Measurements from ENCODE around the gene TXNRD1. TPM values are rescaled to one million over a fixed set of nuclear protein-coding genes. Genes with fewer than 3 reads are reported as not detected.
"Not testable (repeated sequence)": the region's sequence is repeated elsewhere in the genome, so short reads cannot be mapped to it uniquely, and the experiment has no call there.

TXNRD1 gene
- total RNA-seq, 4 donors from 2014 or later: 76.0 to 141 (median 97.8) TPM

DNA sequence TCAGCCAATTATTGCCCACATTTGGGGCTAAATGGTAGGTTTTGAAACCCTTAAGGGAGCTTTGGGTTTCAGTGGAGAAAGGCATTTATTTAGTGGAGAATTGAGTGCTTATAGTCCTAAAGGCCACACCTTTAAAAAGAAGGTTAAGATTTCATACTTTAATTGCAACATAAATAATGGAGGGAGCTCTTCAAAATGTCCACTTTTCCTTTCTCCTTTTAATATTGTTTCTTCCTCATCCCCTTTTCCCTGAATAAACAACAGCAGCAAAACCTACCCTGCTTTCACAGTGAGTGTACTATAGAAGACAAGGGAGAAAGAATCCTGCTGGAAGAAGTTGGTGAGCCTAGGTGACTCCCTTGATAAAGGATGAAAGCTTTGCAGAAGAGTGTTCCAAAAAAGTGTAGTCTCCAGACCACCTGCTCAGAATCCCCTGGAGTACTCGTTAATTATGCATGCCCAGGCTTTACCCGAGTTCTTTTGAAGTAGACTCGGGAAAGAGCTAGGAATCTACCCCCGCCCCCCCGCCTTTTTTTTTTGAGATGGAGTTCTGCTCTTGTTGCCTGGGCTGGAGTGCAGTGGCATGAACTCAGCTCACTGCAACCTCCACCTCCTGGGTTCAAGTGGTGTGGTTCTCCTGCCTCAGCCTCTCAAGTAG lies 76.4 kb downstream of the TXNRD1 start:
- no peak for TF ChIP-seq POLR2A (IDR thresholded peaks at IDR 0.05)
- TF ChIP-seq, protein P1, sequence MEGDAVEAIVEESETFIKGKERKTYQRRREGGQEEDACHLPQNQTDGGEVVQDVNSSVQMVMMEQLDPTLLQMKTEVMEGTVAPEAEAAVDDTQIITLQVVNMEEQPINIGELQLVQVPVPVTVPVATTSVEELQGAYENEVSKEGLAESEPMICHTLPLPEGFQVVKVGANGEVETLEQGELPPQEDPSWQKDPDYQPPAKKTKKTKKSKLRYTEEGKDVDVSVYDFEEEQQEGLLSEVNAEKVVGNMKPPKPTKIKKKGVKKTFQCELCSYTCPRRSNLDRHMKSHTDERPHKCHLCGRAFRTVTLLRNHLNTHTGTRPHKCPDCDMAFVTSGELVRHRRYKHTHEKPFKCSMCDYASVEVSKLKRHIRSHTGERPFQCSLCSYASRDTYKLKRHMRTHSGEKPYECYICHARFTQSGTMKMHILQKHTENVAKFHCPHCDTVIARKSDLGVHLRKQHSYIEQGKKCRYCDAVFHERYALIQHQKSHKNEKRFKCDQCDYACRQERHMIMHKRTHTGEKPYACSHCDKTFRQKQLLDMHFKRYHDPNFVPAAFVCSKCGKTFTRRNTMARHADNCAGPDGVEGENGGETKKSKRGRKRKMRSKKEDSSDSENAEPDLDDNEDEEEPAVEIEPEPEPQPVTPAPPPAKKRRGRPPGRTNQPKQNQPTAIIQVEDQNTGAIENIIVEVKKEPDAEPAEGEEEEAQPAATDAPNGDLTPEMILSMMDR (IDR thresholded peaks at IDR 0.05): no peak
- no peak overlapping the region for H3K27ac ChIP-seq
- intact Hi-C loops (cut with DNase I; ENCODE audit: low total_unique reads): no loop called here
- no peak for DNase-seq
- no peak overlapping the region for H3K4me3 ChIP-seq
- H3K9me3 ChIP-seq: no peaks in the 10 kb centered on the region
- no peaks in the 10 kb centered on the region for H3K4me1 ChIP-seq
- H3K27me3 ChIP-seq: no peaks in the 10 kb centered on the region
- no peaks in the 10 kb centered on the region for H3K36me3 ChIP-seq

DNA sequence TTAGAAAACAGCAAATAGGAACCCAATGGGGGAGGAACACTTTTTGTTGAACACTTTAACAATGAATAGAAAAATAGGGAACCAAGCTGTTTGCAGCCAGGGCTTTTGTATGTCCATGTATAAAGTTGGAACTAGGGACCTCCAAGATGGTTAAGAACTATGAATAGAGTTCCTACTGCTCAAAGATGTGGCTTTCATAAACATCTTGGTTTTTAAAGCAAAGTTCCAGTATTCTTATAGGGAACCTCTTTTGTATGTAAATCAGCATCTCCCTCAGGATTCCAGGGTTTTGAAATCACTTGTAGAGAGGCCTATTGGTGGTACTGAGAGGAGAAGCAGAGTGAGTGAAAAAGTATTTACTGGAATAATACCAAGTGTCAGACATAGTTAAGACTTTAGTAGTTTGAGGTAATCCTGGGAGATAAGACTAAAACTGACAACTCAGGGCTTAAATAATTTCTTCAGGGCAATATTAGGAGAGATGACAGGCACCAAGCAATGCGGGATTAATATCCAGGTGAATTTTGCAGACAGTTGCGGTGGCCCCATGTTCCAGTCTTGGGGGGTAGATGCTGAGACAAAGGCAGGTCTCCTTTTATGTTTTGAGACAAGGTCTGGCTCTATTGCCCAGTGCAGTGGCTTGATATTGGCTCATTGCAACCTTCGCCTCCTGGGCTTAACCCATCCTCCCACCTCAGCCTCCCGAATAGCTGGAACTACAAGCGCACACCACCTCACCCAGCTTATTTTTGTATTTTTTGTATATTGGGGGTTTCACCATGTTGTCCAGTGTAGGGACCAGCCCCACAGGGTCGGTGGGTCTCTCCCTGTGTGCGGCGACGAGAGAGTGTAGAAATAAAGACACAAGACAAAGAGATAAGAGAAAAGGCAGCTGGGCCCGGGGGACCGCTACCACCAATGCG lies 77.6 kb downstream of the TXNRD1 start:
- Histone ChIP-seq H3K36me3 (no peaks in the 10 kb centered on the region), H3K4me1 (no peaks in the 10 kb centered on the region), H3K27ac (no peak overlapping the region), H3K27me3 (no peaks in the 10 kb centered on the region), H3K4me3 (no peak overlapping the region), H3K9me3 (no peaks in the 10 kb centered on the region)
- intact Hi-C loops (cut with DNase I; ENCODE audit: low total_unique reads): no loop called here
- no peak for DNase-seq
- TF ChIP-seq POLR2A (IDR thresholded peaks at IDR 0.05): no peak
- TF ChIP-seq, protein P1 (IDR thresholded peaks at IDR 0.05): no peak

DNA sequence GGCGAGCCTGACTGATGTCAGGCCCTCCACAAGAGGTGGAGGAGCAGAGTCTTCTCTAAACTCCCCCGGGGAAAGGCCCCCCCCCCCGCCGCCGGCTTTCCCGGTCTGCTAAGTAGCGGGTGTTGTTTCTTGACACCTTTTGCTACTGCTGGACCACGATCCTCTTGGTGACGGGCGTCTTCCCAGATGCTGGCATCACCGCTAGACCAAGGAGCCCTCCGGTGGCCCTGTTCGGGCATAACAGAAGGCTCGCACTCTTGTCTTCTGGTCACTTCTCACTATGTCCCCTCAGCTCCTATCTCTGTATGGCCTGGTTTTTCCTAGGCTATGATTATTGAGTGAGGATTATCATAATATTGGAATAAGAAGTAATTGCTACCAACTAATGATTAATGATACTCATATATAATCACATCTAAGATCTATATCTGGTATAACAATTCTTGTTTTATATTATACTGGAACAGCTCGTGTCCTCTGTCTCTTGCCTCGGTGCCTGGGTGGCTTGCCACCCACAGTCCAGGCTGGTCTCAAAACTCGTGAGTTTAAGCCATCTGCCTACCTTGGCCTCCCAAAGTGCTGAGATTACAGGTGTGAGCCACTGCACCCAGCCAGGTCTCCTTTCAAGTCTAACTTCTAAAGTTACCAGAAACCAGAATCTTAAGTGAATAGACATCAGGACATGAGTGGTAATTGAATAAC lies 78.7 kb downstream of the TXNRD1 start:
- H3K9me3 ChIP-seq; H3K4me3 ChIP-seq; intact Hi-C loops (cut with DNase I; ENCODE audit: low total_unique reads); H3K4me1 ChIP-seq; H3K27ac ChIP-seq; H3K27me3 ChIP-seq; DNase-seq; H3K36me3 ChIP-seq: not testable (repeated sequence)
- TF ChIP-seq, protein P1 (IDR thresholded peaks at IDR 0.05): peak in 1 of 4 experiments; percentile 6

DNA sequence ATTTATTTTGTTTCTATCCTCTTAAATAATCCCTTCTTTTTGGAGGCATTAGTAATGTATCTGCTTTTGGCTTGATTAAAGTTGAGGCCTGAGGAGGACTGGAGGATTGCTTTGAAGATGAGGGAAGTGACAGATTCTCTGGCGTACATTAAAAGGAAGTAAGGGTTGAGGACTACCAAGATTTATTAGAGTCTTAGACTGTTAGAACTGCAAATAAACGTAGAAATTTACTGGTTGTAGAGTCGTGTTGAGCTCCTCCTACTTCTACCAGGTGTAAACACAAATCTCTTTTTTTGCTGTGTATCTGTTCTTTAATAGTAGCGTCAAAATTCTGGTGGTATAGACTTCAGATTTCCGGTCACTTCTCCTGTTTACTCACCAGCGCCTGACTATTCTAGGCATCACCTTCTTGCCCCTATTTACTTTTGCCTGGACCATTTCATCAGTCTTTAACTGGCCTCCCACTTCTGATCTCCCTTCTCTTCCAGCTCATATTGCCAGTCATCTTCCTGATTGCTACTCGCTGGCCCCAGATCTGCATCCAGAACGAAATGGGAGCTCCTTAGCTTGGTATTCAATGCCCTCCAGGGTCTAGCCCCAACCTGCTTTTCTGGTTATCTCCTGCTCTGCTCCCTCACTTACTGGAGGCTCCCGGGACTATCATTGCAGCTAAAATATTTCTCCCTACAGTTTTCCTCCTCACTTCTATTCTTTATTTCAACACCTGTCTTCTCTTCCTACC lies 79.5 kb downstream of the TXNRD1 start:
- intact Hi-C loops (cut with DNase I; ENCODE audit: low total_unique reads): no loop called here
- TF ChIP-seq, protein P1 (IDR thresholded peaks at IDR 0.05): no peak
- no peak for TF ChIP-seq POLR2A (IDR thresholded peaks at IDR 0.05)
- no peaks in the 10 kb centered on the region for H3K27me3 ChIP-seq
- no peak for DNase-seq
- no peaks in the 10 kb centered on the region for H3K36me3 ChIP-seq
- no peak overlapping the region for H3K4me3 ChIP-seq
- no peaks in the 10 kb centered on the region for H3K4me1 ChIP-seq
- H3K27ac ChIP-seq: no peak overlapping the region
- H3K9me3 ChIP-seq: no peaks in the 10 kb centered on the region

Data from uterus (tissue), 4 donors.